Measurements from ENCODE around the gene SHC2.
"Not testable (repeated sequence)": the region's sequence is repeated elsewhere in the genome, so short reads cannot be mapped to it uniquely, and the experiment has no call there.

The SHC2 gene

GRCh38 chr19:423691-424466 lies 37.0 kb downstream of the SHC2 start:
- DNase-seq (ENCODE audit: low read depth) = no peak

GRCh38 chr19:422917-423226 lies 38.0 kb downstream of the SHC2 start:
- DNase-seq (ENCODE audit: low read depth) = not testable (repeated sequence)

GRCh38 chr19:422213-422916 lies 38.5 kb downstream of the SHC2 start:
- DNase-seq (ENCODE audit: low read depth) = no peak

GRCh38 chr19:419721-420515 lies 40.9 kb downstream of the SHC2 start:
- DNase-seq (ENCODE audit: low read depth) = no peak

GRCh38 chr19:418761-419671 lies 41.8 kb downstream of the SHC2 start:
- no peak for DNase-seq (ENCODE audit: low read depth)

GRCh38 chr19:416416-416815 lies 44.4 kb downstream of the SHC2 start:
- DNase-seq (ENCODE audit: low read depth) = no peak

- no peak for DNase-seq (ENCODE audit: low read depth)
Measured at GRCh38 chr19:415292-415691, 45.5 kb downstream of the SHC2 start.

GRCh38 chr19:413756-414420 lies 46.9 kb downstream of the SHC2 start:
- no peak for DNase-seq (ENCODE audit: low read depth)

- no peak for DNase-seq (ENCODE audit: low read depth)
Measured at GRCh38 chr19:412356-413355, 48.2 kb downstream of the SHC2 start.

- no peak for DNase-seq (ENCODE audit: low read depth)
Measured at GRCh38 chr19:411723-412355, 49.0 kb downstream of the SHC2 start.

GRCh38 chr19:411121-411722 lies 49.6 kb downstream of the SHC2 start:
- not testable (repeated sequence) for DNase-seq (ENCODE audit: low read depth)

GRCh38 chr19:410243-410781 lies 50.5 kb downstream of the SHC2 start:
- DNase-seq (ENCODE audit: low read depth) = no peak

GRCh38 chr19:409516-410242 lies 51.2 kb downstream of the SHC2 start:
- no peak for DNase-seq (ENCODE audit: low read depth)

- DNase-seq (ENCODE audit: low read depth) = no peak
Measured at GRCh38 chr19:408902-409515, 51.8 kb downstream of the SHC2 start, which contains the start of gene C2CD4C. Gene C2CD4C (minus strand): TSS chr19:409147. CDS start chr19:408361, 786 bp downstream.

GRCh38 chr19:408441-408901 lies 52.4 kb downstream of the SHC2 start:
- DNase-seq (ENCODE audit: low read depth) = no peak

- DNase-seq (ENCODE audit: low read depth) = no peak
Measured at GRCh38 chr19:407511-408440, 53.1 kb downstream of the SHC2 start.

Measured in EH (cell line).